ENCODE data around the gene MT1E. TPM values are rescaled to one million over a fixed set of nuclear protein-coding genes. Genes with fewer than 3 reads are reported as not detected.

The MT1E gene
- total and polyA plus RNA-seq, 2 of the 13 experiments (the other 11 are each of a cell fraction or from before 2014, with no cell fraction given), result 110 to 1,072 TPM

DNA sequence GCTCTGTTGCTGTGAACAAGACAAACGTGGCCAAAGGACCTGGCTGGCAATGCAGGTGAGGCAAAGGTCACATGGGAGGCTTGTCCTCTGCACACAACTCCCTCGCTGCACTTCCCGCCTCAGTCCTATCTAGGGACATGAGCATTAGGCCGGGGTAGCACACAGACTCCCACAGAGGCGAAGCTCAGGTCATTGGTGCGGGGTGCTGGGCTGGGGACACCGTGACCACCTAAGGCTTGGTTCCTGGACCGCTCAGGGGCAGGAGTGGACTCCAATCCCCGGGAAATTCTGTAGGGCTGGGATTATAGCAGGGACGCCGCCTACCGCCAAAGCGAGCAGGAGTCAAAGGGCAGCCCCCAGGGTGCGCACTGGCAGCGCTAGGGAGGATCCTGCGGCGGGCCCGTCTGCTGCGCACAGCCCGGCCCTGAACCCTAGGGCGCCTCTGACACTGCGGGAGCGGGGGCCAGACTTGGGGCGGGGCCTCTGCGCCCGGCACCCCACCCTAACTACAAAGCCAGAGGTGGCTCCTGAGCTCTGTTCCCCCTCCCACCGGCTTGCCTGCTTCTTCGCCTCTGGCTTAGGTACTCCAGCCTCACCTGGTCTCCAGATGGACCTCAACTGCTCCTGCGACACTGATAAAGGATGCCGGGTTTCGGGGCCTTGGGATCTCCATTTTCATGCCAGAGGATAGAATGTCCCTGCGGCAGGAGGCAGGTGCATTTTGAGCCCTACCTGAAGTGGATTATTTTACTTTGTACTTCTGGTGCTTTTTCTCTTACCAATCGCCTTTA is 22.3 kb downstream of the MT1E start (continued):
- no peak for TF ChIP-seq ZNF12 (CRISPR knock-in tag; IDR thresholded peaks at IDR 0.05)
- TF ChIP-seq, protein P1, sequence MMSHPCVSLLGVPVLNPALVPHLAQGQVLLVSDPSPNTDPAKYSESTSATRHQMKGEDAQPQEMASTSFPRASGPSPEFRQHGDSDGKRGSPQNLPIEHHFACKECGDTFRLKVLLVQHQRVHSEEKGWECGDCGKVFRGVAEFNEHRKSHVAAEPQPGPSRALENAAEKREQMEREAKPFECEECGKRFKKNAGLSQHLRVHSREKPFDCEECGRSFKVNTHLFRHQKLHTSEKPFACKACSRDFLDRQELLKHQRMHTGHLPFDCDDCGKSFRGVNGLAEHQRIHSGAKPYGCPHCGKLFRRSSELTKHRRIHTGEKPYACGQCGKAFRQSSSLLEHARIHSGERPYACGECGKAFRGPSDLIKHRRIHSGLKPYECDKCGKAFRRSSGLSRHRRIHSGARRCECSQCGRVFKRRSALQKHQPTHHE (CRISPR knock-in tag; IDR thresholded peaks at IDR 0.05; ENCODE audit: borderline replicate concordance), result no peak
- TF ChIP-seq ZNF792 (CRISPR knock-in tag; IDR thresholded peaks at IDR 0.05), result no peak
- TF ChIP-seq ZSCAN31 (CRISPR knock-in tag; IDR thresholded peaks at IDR 0.05; ENCODE audit: low read depth), result peak; percentile 70; the same call in 1 of the 2 replicates
- TF ChIP-seq ZNF749 (CRISPR knock-in tag; IDR thresholded peaks at IDR 0.05; ENCODE audit: borderline replicate concordance), result no peak
- 0 out of 2 replicates have a peak, but pooled peaks have one; percentile 20 for TF ChIP-seq ZNF33B (CRISPR knock-in tag; IDR thresholded peaks at IDR 0.05)
- no peak for TF ChIP-seq HOXD1 (CRISPR knock-in tag; IDR thresholded peaks at IDR 0.05)
- 0 out of 2 replicates have a peak, but pooled peaks have one; percentile 39 for TF ChIP-seq DMAP1 (CRISPR knock-in tag; IDR thresholded peaks at IDR 0.05)
- peak; percentile 57; the same call in 1 of the 2 replicates for TF ChIP-seq PPARG (CRISPR knock-in tag; conservative IDR thresholded peaks at IDR 0.05)
- TF ChIP-seq ZNF772 (CRISPR knock-in tag; IDR thresholded peaks at IDR 0.05), result 0 out of 2 replicates have a peak, but pooled peaks have one; percentile 26
- peak; percentile 42 for TF ChIP-seq RARA (CRISPR knock-in tag; IDR thresholded peaks at IDR 0.05)
- TF ChIP-seq ZSCAN21 (CRISPR knock-in tag; IDR thresholded peaks at IDR 0.05; ENCODE audit: borderline replicate concordance), result peak; percentile 26; the same call in 1 of the 2 replicates
- peak; percentile 34; the same call in 1 of the 2 replicates for TF ChIP-seq ZNF292 (CRISPR knock-in tag; IDR thresholded peaks at IDR 0.05; ENCODE audit: borderline replicate concordance, low read depth)
- peak; percentile 31; the same call in 1 of the 2 replicates for TF ChIP-seq HOXA3 (CRISPR knock-in tag; IDR thresholded peaks at IDR 0.05)
- TF ChIP-seq ZNF383 (CRISPR knock-in tag; IDR thresholded peaks at IDR 0.05; ENCODE audit: borderline replicate concordance), result no peak
- no peak for TF ChIP-seq ZNF839 (CRISPR knock-in tag; IDR thresholded peaks at IDR 0.05; ENCODE audit: borderline replicate concordance)
- 0 out of 2 replicates have a peak, but pooled peaks have one; percentile 27 for TF ChIP-seq ZNF567 (CRISPR knock-in tag; IDR thresholded peaks at IDR 0.05; ENCODE audit: borderline replicate concordance)
- no peak for TF ChIP-seq NR2F1 (CRISPR knock-in tag; IDR thresholded peaks at IDR 0.05)

Data from HepG2 (cell line).